MCF 10A (cell line): Measurements from ENCODE around the gene POLA2. TPM values are rescaled to one million over a fixed set of nuclear protein-coding genes. Genes with fewer than 3 reads are reported as not detected.

Source experiments
- BruUV-seq: library from RNA; stranded (reverse); fragments of 400-500 nt; replicated peaks from 2 replicates; lab custom pipeline; 2021; lab: Mats Ljungman, UMichigan
- CTCF ChIA-PET: fragments of 300-600 bp; sonication (Branson Sonifier 250); formaldehyde crosslinking; extraction: SDS; loops from one replicate; lab custom pipeline; 2021; ENCODE audit warnings: antibody characterized with exemption, inconsistent platforms; lab: Yijun Ruan, JAX
- POLR2A ChIA-PET: fragments of 300-600, 350-650 bp; sonication (Branson Sonifier 250); formaldehyde crosslinking; extraction: SDS; loops from one replicate; lab custom pipeline; 2020; ENCODE audit warnings: antibody characterized with exemption, inconsistent platforms; lab: Yijun Ruan, JAX
- DNase-seq: peaks from one replicate; pipeline ENCODE4 v3.0.0-alpha.2; 2018; ENCODE audit not compliant: unreplicated experiment
- H3K27ac Mint-ChIP-seq: one replicate; pipeline ENCODE4 v1.8.0; 2022; ENCODE audit warnings: mild to moderate bottlenecking, low read depth, mixed read lengths; ENCODE audit not compliant: unreplicated experiment
- H3K27me3 Mint-ChIP-seq: one replicate; pipeline ENCODE4 v1.8.0; 2022; ENCODE audit warnings: mixed read lengths; ENCODE audit not compliant: insufficient read depth, unreplicated experiment
- H3K36me3 Mint-ChIP-seq: one replicate; pipeline ENCODE4 v1.8.0; 2022; ENCODE audit warnings: mild to moderate bottlenecking, moderate library complexity, mixed read lengths; ENCODE audit not compliant: insufficient read depth, unreplicated experiment
- H3K4me1 Mint-ChIP-seq: one replicate; pipeline ENCODE4 v1.8.0; 2022; ENCODE audit warnings: mixed read lengths; ENCODE audit not compliant: insufficient read depth, unreplicated experiment
- H3K4me3 Mint-ChIP-seq: one replicate; pipeline ENCODE4 v1.8.0; 2022; ENCODE audit warnings: mild to moderate bottlenecking, moderate library complexity, mixed read lengths; ENCODE audit not compliant: unreplicated experiment
- H3K9me3 Mint-ChIP-seq: one replicate; pipeline ENCODE4 v1.8.0; 2022; ENCODE audit warnings: mixed read lengths; ENCODE audit not compliant: unreplicated experiment
- intact Hi-C: fragments of 100-400 bp; cut with micrococcal nuclease; formaldehyde crosslinking; loops from 2 replicates; pipeline ENCODE4 v1.14.1; 2022
- total RNA-seq: library from RNA; stranded (reverse); gene quantifications from 2 replicates; pipeline ENCODE4 v1.2.3, GENCODE V29; 2022
- TF ChIP-seq, protein P1 (sequence below): fragments of 200-600 bp; IDR thresholded peaks from one replicate; pipeline ENCODE4 v1.8.0; 2022; ENCODE audit warnings: antibody characterized with exemption, mild to moderate bottlenecking; ENCODE audit not compliant: unreplicated experiment

Gene POLA2
- total RNA-seq, 1 experiment from 2014 or later: 10.3 TPM

DNA sequence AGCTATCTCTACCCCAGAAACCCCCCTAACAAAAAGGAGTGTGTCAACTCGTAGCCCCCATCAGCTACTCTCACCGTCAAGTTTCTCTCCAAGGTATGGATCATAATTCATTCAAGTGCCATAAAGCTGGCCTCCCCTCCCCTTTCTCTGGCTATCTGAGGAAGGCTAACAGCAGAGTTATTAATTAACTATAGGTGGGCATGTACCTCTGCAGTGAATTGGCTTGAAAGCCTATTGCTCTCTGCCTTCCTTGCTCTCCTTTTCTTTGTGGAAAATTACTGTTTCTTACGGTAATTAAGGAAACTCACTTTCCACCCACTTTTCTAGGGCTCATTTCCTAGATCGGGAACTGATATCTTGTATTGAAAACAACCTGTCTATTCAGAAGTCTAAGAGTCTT, 14.1 kb downstream of the POLA2 start:
- Mint-ChIP-seq H3K9me3 (no peaks in the 10 kb centered on the region), H3K4me3 (no peak overlapping the region)
- no TSS peak for BruUV-seq

DNA sequence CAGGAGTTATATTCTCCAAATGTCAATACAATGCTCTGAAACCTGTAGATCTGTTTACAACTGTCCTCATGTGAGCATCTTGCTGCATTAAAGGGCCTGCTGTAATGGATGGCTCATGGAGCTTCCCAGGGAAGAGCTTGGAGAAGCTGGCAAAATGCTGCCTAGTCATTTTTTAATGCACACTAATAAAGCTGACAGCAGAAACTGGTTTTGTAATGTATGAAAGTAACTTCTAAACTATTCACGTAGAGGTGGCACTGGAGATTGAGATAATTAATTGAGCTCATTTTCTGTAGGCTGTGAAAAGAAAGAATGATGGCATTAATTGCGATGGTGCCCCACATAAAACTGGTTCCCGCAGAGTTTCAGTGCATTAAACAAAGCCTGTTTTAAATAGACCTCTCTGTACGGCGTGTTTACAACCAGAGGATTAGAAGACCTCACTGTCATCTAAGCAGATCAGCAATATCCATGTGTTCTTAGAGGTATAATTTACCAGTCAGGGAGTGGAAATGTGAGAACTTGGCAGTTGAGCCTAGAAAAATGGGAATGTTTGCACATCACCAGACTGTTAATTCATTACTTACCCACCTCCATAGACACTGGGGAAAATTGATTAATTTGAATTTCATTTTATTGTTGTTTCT, 16.0 kb downstream of the POLA2 start:
- ChIA-PET POLR2A (interaction anchor here (0.7 to 9.7 kb wide), 6 partner anchors 12 to 56 kb away, joined by 3 to 143 read pairs (median 5); partner anchors contain the start of genes CDC42EP2, DPF2 and POLA2), CTCF (interaction anchor here (0.5 to 12.7 kb wide), 8 partner anchors 11 to 73 kb away, joined by 3 to 335 read pairs (median 4); partner anchors contain the start of genes CDC42EP2 and DPF2)
- peaks cover 24% of the 10 kb centered on the region for H3K36me3 Mint-ChIP-seq
- no peak overlapping the region for H3K4me3 Mint-ChIP-seq
- intact Hi-C loops: loop anchor here (10.0 kb wide), 1 partner anchor 237 kb away; no protein-coding TSS in a partner anchor
- no peak for DNase-seq
- no peaks in the 10 kb centered on the region for H3K27me3 Mint-ChIP-seq
- TF ChIP-seq, protein P1, sequence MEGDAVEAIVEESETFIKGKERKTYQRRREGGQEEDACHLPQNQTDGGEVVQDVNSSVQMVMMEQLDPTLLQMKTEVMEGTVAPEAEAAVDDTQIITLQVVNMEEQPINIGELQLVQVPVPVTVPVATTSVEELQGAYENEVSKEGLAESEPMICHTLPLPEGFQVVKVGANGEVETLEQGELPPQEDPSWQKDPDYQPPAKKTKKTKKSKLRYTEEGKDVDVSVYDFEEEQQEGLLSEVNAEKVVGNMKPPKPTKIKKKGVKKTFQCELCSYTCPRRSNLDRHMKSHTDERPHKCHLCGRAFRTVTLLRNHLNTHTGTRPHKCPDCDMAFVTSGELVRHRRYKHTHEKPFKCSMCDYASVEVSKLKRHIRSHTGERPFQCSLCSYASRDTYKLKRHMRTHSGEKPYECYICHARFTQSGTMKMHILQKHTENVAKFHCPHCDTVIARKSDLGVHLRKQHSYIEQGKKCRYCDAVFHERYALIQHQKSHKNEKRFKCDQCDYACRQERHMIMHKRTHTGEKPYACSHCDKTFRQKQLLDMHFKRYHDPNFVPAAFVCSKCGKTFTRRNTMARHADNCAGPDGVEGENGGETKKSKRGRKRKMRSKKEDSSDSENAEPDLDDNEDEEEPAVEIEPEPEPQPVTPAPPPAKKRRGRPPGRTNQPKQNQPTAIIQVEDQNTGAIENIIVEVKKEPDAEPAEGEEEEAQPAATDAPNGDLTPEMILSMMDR: no peak
- BruUV-seq: no TSS peak
- H3K27ac Mint-ChIP-seq: no peak overlapping the region
- H3K4me1 Mint-ChIP-seq: peaks cover 18% of the 10 kb centered on the region
- no peaks in the 10 kb centered on the region for H3K9me3 Mint-ChIP-seq

More for the DNA sequence above, 14.1 kb downstream of the POLA2 start:
- ChIA-PET POLR2A (interaction anchor here (0.8 to 9.7 kb wide), 6 partner anchors 14 to 54 kb away, joined by 3 to 143 read pairs (median 8); partner anchors contain the start of gene CDC42EP2), CTCF (interaction anchor here (0.5 to 12.7 kb wide), 15 partner anchors 12 to 1362 kb away, joined by 3 to 335 read pairs (median 4); partner anchors contain the start of genes CDC42EP2, DPF2, POLA2 and RBM4)
- H3K4me1 Mint-ChIP-seq: peaks cover 18% of the 10 kb centered on the region
- peaks cover 29% of the 10 kb centered on the region for H3K36me3 Mint-ChIP-seq
- TF ChIP-seq, protein P1: no peak
- H3K27ac Mint-ChIP-seq: no peak overlapping the region
- no peak for DNase-seq
- H3K27me3 Mint-ChIP-seq: no peaks in the 10 kb centered on the region
- intact Hi-C loops: loop anchor here (1.0 to 10.0 kb wide), 3 partner anchors 39 to 239 kb away; no protein-coding TSS in a partner anchor

DNA sequence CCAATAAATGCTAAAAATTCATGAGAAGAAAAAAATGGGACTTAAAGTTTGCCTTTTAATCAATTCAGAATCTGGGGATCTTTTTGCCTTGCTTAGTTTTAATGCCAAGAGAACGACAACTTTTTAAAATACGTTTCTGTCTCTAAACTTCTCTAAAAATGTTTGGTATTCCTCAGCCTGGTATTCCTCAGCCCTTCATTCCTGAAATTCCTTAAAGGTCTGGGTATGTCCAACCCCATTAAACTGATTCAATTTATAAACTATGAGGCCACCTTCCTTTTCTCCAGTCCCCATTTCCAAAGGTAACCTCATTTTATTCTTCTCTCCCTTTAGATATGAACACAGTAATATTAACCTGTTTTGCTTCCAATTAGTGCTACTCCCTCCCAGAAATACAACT, 16.6 kb downstream of the POLA2 start:
- Mint-ChIP-seq H3K4me3 (no peak overlapping the region), H3K4me1 (peaks cover 18% of the 10 kb centered on the region), H3K27me3 (no peaks in the 10 kb centered on the region), H3K36me3 (peaks cover 29% of the 10 kb centered on the region), H3K27ac (no peak overlapping the region), H3K9me3 (no peaks in the 10 kb centered on the region)
- DNase-seq: no peak
- POLR2A ChIA-PET: interaction anchor here (1.4 to 9.7 kb wide), 4 partner anchors 16 to 55 kb away, joined by 4 to 143 read pairs (median 8); partner anchors contain the start of genes CDC42EP2, DPF2 and POLA2
- CTCF ChIA-PET: interaction anchor here (1.4 to 12.7 kb wide), 4 partner anchors 13 to 53 kb away, joined by 3 to 335 read pairs (median 111); partner anchors contain the start of genes CDC42EP2 and DPF2
- intact Hi-C loops: loop anchor here (10.0 kb wide), 1 partner anchor 236 kb away; no protein-coding TSS in a partner anchor
- TF ChIP-seq, protein P1: no peak
- BruUV-seq: no TSS peak

- Mint-ChIP-seq H3K4me1 (peaks cover 18% of the 10 kb centered on the region), H3K27ac (peak overlapping the region; percentile 77), H3K4me3 (no peak overlapping the region), H3K36me3 (peaks cover 39% of the 10 kb centered on the region), H3K27me3 (no peaks in the 10 kb centered on the region), H3K9me3 (no peaks in the 10 kb centered on the region)
- ChIA-PET POLR2A (interaction anchor here (0.5 to 9.7 kb wide), 5 partner anchors 17 to 199 kb away, joined by 3 to 143 read pairs (median 4); partner anchors contain the start of genes CDC42EP2, DPF2 and POLA2), CTCF (interaction anchor here (0.7 to 12.7 kb wide), 4 partner anchors 13 to 58 kb away, joined by 3 to 335 read pairs (median 112); partner anchors contain the start of genes CDC42EP2 and DPF2)
- TF ChIP-seq, protein P1: no peak
- intact Hi-C loops: loop anchor here (10.0 kb wide), 1 partner anchor 236 kb away; no protein-coding TSS in a partner anchor
- no TSS peak for BruUV-seq
- DNase-seq: no peak
These were observed 17.5 kb downstream of the POLA2 start for GRCh38 chr11:65279279-65279678.
